ENCODE results near the gene RSU1.

Gene RSU1

DNA sequence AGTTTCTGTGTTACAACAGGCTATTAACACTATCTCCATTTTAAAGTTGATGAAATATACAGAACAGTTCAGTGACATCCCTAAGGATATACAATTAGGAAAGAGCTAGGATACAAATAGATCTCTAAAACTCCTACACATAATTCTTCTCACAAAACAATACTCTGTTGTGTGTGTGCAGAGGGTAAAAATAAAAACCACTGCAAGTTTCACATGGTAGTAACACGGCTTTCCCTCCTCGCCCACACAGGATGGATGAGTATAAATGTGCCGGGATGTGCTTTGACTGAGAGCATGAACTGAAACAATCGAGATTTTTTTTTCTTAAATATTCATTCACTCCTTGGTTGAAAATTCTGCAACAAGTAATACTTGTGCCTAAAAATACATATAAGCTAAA lies 164.0 kb downstream of the RSU1 start:
- no peak for DNase-seq

DNA sequence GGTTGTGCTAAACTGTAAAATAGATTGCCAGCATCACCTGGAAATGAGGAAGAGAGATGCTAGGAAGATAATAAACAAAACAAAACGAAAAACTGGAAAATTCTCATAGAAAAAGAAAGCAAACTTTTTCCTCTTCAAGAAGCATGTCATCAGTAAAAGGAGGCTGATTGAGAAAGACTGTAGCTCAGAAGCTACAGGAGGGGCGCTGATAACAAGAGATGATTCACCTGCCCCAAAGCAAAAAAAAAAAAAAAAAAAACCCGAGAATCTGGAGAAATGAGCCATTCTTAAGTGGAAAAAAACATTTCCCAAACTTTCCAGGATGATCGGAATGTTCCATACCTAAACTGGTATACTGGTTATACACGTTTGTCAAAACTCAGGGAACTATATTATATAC lies 165.1 kb downstream of the RSU1 start:
- no peak for DNase-seq

DNA sequence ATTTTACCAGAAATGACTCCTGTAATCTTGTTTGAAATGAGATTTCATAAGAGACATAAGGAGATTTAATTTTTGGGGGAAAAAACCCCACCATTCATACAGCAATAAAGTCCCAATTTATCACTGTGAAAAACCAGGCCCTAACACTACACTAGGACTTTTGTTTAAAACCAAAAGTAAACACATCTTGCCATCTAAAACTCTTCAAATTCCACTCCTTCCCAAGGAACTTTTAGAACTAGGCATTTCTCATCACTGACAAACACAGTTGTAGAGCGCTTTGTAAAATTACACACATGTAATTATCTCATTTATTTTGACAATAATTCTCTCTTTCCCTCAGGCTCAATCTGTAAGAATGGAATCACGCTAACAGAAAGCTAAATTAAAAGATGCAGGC lies 167.5 kb downstream of the RSU1 start:
- DNase-seq = no peak

DNA sequence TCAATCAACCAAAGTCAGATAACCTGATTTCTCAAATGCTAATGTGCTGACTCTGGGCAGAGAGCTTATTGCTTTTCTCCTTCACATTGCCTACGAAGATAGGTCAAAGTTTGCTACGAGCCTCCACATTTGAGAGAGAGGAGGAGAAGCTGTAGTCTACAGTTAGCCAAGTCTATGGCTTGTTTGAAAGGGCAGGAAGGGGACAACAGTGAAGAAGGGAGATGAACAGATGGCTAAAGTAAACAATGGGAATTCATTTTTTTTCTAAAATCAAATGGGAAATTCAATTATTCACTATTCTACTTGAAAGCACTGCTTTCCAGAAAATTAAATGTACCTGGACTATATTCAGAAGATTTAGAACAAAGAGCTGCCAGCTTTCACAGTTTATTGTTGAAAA lies 168.9 kb downstream of the RSU1 start:
- DNase-seq = no peak

DNA sequence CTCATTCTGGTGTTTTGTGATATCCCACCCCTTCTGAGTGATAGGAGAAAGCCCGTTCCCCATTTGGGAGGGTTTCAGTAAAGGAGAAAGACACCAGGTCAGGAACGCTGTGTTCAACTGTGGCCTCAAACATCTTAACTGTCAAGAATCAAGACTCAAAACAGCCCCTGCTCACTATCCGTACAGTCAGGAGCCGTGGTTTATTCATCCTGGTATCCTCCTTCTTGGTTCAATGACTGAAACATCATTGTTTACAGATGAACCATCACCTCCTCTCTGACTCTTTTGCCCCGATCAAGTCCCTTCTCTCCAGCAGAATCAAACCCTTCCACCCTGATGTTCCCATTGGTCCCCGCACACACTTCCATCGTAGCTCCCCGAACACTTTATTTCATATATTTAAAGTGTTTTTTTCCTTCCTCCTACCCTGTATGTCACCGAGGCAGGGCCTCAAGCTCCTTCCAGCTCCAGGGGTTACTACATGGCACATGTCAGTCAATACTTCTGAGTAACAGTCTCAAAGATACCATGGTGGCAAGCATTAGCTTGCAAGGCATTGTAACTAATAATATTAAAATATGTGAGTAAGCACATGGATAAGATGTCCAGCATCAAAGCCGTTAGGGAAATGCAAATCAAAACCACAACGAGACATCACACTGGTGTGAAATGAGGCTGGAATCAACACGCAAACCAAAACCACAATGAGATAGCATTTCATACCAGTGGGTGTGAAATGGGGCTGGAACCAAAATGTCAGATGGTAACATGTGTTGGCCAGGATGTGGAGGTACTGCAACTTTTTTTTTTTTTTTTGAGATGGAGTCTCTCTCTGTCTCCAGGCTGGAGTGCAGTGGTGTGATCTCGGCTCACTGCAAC lies 170.8 kb downstream of the RSU1 start:
- DNase-seq = peak; percentile 91

DNA sequence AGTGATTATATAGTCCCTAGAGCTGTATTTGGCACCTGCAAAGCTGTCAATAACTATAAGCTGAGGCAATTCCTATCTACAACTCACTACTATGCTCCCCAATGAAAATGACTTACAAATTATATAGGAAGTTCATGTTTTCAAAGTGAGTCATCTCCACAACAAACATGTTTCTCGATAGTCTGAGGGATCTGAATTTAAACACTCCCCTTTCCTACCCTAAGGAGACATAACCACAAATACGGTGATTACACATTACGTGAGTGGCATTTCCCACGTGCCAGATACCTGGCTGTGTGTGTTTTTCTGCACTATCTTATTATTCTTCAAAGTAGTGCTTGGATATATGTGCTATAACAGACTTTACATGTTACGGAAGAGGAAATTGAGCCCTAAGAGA lies 173.1 kb downstream of the RSU1 start:
- DNase-seq = no peak

DNA sequence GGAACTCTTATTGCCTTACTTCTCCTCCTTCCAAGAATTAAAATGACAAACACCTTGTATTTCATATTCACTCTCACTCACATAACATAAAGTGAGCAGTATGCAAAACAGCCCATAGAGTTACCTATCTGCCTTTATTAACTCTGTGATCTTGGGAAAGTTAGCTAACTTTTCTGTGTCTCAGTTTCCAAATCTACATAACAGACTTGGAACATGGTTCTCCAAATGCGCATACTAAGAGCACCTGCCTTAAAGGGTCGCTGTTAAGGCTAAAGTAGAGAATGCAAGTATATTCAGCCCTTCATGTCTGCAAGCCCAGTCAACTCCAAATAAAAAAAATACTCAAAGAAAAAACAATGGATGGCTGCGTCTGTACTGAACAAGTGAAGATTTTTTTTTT lies 173.7 kb downstream of the RSU1 start:
- no peak for DNase-seq

DNA sequence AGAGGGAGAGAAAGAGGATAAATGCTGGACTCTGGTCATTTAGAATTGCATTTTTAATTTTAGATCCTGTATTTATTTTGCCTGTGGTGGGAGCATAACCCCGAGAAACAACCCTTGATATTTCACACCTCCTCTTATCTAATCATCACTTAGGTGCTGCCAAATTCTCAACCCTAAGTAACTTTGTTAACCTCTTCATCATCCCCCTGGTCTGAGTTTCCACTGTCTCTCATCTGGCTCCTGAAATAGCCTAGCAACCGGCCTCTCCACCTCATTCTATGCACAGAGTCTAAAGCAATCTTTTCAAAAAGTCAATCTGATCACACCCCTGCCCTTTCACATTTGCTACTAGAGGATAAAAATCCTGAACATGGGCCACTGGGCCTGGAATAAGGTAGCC lies 177.1 kb downstream of the RSU1 start:
- no peak for DNase-seq

DNA sequence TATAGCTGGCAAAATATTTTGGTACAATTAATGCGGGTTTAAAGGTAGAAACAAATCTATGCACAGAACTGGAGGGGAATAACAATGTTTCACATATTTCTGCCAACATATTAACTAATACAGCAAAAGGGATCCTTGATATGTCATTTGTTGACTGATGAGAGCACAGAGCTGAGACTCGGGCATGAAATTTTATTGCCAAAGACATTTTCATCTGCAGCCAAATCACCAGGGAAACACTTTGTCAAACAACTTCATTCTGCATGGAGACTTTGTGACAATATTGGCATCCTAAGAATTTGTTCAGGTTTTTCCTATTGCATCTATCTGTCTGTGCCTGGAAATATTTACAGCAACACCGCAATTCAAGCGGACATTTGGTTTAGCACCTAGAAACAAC lies 177.8 kb downstream of the RSU1 start:
- no peak for DNase-seq

DNA sequence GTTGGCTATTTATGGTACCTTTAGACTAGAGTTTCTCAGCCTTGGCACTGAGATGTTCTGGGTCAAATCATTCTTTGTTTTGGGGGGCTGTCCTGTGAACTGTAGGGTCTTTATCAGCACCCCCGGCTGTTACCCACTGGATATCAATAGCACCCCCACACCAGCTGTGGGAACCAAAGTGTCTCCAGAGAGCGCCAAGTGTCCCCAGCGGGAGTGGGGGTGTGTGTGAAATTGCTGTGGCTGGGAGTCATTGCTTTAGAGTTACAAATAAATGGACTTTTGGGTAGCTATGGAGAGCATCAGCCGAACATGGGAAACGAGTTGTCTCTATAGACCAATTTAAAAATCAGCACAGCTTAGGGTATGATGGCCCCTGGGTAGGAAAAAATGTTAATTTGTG lies 184.2 kb downstream of the RSU1 start:
- DNase-seq = no peak

DNA sequence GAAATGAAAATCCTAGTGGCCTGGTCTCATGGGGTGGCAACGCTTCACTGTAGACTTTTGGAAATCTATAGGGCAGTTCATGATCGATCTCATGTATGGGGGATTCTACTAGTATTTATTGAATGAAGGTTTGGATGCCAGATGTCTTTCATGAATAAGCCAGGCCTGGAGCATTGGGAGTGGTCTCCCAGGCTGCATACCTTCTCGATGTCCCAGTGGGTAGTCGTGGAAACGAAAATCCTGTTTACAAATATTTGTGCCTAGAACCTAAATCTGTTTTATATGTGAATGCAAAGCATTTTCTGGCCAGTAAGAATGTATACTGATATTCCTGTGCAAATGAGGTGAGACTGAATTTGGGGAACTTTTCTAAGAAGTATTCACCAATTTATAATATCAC lies 190.5 kb downstream of the RSU1 start:
- DNase-seq = no peak

DNA sequence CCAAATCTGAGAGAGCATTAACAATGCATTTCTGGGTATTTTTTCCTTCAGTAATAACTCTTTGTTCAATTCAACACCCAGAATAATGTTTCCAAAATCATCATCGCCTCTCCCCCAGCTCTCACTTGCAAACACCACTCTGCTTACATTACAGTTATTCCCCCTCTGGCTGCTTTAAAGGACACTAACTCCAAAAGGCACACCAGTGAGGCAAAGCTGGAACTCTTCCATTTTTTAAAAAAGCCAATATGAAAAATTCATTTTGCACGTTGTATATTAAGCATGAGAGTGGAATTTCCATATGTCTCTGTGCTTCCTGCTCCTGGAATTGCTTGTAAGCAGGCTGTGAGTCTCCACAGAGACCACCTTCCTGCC lies 204.3 kb downstream of the RSU1 start:
- no peak for DNase-seq

DNA sequence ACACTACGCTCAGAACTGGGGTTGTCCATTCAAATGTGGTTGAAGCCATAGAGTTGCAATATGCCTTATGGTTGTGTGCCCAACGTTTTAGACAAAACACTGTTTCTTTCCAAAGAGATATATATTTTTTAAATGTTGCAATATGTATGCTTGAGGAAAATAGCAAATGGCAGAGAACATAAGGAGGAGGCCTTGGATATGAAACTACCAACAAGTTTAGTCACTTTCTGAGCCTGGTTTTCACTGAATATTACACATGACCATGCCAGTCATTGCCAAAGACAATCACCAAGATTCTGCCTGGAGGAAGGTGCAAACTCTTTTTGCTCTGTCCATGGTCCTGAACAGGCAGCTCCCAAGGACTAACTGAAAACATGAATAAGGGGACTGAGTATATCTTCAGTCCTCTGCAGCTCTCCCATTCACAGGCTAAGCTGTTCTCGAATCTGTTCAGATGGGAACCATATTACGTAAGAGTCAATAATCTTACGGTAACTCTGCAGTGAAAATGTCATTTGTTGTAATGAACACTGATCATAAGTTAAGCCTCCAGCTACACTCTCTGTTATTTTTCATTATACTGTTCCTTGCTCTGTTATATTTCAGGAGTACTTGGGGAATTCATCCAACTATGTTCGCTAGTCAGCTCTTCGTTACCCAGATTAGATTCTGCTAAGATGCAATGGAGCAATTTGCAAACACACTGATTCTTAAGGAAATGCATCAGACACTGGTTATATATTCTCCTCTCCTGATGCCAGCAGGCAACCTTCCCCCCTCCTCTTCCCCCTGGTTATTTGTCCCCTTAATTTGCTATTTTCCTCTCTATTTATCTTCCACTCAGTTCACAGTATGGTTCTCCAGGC lies 204.9 kb downstream of the RSU1 start:
- DNase-seq = peak; percentile 80

DNA sequence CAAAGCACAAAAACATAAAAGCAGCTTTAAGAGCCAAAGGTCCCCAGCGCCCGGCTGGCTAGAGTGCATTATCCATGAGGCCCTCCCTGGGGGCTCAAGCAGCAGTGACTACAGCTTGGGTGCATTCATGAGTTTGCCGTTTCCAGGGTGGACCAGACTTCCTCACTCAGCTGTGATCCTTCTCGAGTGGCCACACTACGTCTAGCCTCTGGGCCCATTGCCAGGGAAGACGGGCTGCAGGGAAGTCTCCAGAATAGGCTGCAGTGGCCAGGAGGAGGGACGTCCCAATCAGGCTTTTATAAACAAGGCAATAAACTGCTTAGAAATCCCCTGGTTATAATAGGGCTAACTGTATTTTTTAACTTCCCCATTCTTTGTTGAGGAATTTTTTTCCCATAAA lies 206.2 kb downstream of the RSU1 start:
- no peak for DNase-seq

DNA sequence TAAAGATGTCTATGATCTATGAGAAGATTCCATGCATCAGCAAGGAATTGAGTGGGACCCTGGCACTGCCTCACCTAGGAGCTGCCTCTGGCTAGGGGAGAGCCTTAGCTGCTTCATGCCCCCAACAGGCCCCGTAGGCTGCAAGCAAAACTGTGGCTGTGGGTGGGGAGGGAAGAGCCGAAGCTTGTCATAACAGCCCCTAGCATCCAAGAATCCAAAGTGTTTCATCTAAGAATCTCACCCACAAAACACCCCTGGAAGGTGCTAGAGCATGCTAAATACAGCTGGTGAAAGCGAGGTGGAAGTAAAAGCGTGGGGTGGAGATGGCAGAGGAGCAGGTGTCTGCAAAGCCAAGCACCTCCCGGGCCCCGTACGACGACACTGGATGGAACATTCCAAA lies 208.0 kb downstream of the RSU1 start:
- no peak for DNase-seq

DNA sequence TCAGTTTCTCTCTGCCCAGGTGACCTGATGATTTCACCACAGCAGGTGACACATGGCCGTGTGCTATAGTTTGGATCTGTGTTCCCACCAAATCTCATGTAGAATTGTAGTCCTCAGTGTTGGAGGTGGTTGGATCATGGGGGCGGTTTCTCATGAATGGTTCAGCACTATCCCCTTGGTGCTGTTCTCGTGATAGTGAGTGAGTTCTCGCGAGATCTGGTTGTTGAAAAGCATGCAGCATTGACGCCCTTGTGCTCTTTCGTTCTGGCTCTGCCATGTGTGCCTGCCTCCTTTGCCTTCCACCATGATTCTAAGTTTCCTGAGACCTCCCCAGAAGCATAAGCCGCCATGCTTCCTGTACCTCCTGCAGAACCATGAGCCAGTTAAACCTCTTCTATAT lies 210.3 kb downstream of the RSU1 start:
- no peak for DNase-seq

DNA sequence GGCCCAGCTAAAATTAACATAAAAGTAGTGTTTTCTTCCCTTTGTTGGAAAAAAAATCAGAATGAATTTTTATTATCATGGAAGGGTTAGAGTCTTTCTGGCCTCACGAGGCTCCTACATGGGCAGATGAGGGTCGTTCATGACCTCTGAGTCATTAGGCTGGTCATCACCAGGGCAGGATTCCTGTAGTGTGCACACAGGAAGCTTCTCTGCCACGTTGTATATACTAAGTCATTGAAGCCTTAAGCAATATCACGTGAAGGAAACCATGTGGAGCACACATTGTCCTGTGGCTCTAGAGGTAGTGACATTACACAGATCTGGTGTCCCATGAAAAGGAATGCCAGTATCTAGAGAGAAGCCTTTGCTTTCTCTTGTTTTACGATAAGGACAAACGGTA lies 210.8 kb downstream of the RSU1 start:
- no peak for DNase-seq

DNA sequence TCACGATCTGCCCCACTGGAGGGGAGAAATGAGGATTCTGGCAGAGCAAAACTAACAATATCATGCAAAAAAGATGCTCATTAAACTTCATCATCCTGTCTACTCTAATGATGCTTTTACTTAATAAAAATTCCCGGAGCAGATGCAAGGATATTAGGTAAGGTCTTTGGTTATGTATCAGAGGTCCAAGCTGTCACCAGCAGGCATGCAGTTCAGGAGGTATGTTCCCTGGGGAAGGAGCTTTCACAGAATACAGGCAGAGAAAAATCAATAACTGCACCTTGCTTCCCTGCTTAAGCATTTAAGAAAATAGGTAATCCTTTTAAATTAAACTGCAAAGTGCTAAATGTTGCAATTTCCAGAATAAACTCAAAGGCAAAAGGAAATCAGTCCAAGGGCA lies 213.9 kb downstream of the RSU1 start:
- DNase-seq = no peak

DNA sequence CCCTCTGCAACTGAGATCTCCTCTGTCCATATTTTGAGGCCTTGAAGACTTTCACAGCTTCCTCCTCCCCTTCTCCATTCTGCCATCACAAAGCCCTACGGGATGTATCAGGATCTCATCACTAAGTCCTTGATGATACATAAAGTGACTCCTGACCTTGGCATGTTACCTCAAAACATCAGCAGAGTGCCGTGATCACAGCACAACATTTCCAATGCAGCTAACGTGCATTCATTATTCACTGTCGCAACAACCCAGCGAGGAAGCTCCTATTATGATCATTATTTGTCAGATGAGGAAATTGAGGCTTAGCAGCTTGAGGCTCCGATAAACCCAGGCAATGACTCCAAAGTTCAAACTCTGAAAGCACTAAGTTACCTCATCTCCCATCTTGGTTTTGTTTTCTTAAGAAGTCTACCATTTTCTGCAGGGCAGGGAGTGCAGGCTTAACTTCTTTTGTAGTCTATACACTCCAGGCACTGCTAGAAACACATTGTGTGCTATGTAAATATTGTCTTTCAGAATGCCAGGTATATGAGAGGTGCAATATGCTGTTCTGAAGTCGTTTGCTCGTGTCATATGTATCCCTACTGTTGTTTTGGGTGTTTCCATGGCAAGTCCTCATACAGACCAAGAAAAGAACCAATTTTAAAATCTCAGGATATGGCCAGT lies 215.0 kb downstream of the RSU1 start:
- DNase-seq = no peak

DNA sequence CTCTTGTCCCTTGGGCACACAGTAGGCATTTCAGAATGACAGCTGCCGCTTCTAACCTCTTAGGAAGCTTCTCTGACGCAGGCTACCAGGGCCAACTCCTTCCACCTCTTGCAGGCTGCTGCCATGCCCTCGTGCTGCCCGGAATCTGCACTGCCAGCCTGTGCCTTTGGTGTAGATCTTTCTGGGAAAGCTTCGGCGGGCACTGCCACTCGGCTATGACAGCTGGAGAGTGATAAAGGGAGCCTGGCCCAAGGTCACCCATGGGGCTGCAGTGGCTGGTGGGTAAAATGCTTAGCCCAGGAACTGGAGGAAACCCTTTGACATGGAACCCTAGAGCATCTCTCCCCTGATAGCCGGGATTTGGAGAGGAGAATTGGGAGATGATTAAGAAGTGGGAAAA lies 217.6 kb downstream of the RSU1 start:
- no peak for DNase-seq

DNA sequence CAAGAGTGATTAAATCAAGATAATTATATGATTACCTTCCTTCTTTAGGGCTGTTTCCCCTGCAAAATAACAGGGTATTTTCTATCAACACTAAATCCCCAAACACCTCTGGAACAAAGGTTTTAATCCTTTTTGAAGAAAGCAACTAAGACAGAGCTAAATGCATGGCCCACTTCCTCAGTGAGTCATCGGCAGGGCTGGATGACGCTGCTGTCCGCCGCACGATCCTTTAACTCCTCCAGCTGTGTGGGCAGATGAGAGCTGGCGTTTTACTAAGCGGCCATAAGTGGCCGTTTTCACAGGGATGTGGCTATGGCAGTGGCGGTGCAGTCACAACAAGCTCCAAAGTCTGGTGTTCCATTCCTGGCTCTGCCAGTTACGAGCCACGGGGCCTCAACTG lies 219.6 kb downstream of the RSU1 start:
- DNase-seq = no peak

DNA sequence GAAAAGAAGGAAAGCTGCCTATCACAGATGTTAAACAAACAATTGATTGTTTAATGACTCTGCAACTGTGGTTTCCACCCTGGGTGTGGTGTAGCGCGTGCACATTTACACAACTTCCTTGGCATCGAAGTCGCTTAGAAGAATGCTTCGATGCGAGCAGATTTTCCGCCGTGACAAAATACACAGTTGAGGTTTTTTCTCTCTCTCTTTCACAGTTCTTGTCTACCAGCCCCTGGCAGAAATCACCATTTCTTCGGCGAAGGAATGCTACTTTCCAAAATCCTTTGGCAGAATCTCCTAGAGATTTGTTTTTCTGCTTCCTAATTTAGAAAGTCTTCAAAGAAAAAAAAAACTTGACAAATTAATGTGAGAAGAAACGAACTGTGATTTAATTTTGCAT lies 224.8 kb downstream of the RSU1 start:
- no peak for DNase-seq

DNA sequence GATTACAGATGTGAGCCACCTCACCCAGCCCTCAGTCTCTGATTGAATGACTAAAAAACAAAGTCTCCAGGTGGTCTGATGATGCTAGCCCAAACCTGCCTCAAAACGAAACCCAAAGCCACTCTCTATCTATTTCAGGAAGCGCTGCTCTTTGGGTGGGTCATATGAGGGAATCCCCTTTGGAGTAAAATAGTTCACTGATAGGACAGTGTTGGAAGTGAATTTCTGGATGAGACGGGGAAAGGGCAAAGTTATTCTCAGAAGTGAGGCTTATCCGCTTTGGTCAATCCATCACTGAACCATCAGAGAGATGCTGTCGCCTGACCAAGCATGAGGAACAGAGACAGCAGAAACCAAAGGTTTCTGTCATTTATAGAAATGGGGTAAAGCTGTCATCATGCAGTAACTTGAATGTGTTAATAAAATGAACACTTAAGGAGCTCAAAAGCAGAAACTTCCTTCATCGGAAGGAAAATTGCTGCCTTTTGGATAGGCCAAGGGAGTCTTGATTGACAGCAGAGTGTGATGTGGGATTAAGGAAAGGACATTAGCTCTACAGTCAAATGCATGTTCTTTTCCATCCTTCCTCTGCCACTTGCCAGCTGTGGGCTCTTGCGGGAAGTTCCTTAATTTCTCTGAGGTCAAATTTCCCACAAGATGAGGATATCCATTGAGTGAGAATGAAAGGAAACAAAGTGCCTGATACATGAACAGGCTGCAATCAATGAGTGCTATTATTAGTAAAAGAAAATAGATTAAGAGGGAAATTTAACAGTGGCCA lies 230.7 kb downstream of the RSU1 start:
- DNase-seq = no peak
